ENCODE measurements around the gene MEIS2. TPM values are rescaled to one million over a fixed set of nuclear protein-coding genes. Genes with fewer than 3 reads are reported as not detected.
A peak's percentile ranks its signal among the peaks of the same experiment; 100 is the strongest.

MEIS2 gene
- total RNA-seq, 6 donors from 2014 or later = 13.7 to 53.4 (median 21.4) TPM

DNA sequence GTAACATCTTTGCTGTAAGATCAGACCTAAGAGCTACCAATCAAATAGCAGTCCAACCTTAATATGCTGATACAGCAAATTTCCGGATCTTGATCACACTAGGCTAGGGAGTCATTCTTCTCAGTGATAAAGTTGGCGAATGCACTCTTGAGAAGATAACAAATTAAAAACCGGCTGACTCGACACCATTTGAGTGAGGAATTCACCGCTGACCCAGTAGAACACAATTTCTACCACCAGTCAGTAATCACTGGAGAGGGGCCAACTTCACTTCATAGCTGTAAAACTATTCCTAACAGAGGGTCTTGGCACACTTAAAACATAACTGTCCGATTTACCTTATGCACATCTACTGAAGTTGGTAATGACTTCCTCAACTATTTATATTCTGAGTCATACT, 47.2 kb downstream of the MEIS2 start:
- peaks cover 0 to 2% (median 0%) of the 10 kb centered on the region in 4 donors for H3K36me3 ChIP-seq
- H3K27me3 ChIP-seq = no peaks in the 10 kb centered on the region
- 78 to 85% methylated on average over 6 of the region's 6 CpGs for WGBS, 2 donors
- H3K9me3 ChIP-seq = no peaks in the 10 kb centered on the region
- DNase-seq = no peak
- no peak overlapping the region for H3K4me3 ChIP-seq
- no peak overlapping the region for H3K27ac ChIP-seq
- ATAC-seq (ENCODE audit: low FRiP score in 2 of 2) = no peak
- TF ChIP-seq POLR2AphosphoS5 (IDR thresholded peaks at IDR 0.05) = no peak
- no peak for TF ChIP-seq EP300 (IDR thresholded peaks at IDR 0.05)
- TF ChIP-seq POLR2A (IDR thresholded peaks at IDR 0.05) = no peak
- TF ChIP-seq, protein P1, sequence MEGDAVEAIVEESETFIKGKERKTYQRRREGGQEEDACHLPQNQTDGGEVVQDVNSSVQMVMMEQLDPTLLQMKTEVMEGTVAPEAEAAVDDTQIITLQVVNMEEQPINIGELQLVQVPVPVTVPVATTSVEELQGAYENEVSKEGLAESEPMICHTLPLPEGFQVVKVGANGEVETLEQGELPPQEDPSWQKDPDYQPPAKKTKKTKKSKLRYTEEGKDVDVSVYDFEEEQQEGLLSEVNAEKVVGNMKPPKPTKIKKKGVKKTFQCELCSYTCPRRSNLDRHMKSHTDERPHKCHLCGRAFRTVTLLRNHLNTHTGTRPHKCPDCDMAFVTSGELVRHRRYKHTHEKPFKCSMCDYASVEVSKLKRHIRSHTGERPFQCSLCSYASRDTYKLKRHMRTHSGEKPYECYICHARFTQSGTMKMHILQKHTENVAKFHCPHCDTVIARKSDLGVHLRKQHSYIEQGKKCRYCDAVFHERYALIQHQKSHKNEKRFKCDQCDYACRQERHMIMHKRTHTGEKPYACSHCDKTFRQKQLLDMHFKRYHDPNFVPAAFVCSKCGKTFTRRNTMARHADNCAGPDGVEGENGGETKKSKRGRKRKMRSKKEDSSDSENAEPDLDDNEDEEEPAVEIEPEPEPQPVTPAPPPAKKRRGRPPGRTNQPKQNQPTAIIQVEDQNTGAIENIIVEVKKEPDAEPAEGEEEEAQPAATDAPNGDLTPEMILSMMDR (IDR thresholded peaks at IDR 0.05) = no peak
- peaks cover 0 to 19% (median 7%) of the 10 kb centered on the region in 4 donors for H3K4me1 ChIP-seq

DNA sequence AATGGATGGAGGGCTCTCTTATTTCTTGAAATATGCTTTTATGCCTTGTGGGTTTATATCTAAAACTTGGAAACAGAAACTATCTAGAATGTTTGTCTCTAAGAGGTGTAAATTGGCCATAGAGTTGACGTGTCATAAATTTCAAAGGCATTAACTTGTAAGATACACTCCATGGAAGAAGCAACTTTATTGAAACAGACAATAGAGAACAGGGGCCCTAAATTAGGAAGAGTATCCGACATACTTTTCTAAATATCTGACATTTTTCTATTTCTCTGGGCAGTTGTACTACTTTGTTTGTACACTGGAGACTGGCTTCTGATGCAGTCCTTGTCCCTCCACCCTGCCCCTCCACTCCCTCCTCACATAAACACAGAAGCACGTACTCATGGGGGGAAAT, 50.0 kb downstream of the MEIS2 start:
- 82% methylated on average over 3 of the region's 3 CpGs for WGBS, 2 donors
- DNase-seq (no peak), ATAC-seq (ENCODE audit: low FRiP score in 2 of 2) (no peak)
- TF ChIP-seq POLR2AphosphoS5 (IDR thresholded peaks at IDR 0.05) = no peak
- TF ChIP-seq, protein P1 (IDR thresholded peaks at IDR 0.05) = no peak
- TF ChIP-seq POLR2A (IDR thresholded peaks at IDR 0.05) = no peak
- no peak for TF ChIP-seq EP300 (IDR thresholded peaks at IDR 0.05)
- H3K27ac ChIP-seq = no peak overlapping the region
- peaks cover 0 to 12% (median 7%) of the 10 kb centered on the region in 4 donors for H3K4me1 ChIP-seq
- no peaks in the 10 kb centered on the region for H3K27me3 ChIP-seq
- H3K9me3 ChIP-seq = no peaks in the 10 kb centered on the region
- no peak overlapping the region for H3K4me3 ChIP-seq
- H3K36me3 ChIP-seq = peaks cover 0 to 2% (median 0%) of the 10 kb centered on the region in 4 donors

DNA sequence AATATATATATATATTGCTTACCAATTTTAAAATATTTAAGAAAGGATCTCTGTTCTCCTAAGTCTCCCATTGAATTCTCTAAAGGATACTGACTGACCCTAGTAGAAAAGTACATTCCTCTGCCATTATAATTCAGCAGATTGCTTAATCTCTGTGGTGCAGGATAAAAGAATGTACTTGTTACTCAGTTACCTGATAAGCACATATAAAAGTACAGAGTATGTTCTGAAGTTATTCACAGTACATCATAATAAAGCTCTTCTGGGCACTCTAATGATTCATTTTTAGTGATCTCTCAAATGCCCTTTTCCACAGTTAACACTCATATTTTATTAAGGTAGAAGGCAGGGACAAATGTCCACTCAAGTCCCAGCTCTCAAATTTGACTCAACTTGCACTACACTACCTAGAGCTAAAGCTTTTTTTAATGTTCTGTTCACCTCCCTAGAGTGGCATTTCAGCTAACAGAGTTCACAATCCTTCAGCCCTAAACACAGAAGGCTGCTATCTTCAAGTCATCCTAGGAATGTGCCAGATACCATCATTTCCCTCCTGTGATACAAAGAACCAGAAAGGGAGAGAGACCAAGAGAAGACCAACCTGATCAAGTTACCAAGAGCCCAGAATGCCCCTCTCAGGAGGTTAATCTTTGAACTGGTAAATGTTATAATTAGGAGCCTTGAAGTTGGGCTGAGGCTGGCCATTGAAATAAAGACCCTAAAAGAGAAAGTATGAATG, 53.3 kb downstream of the MEIS2 start:
- TF ChIP-seq POLR2AphosphoS5 (IDR thresholded peaks at IDR 0.05) (no peak), POLR2A (IDR thresholded peaks at IDR 0.05) (no peak), EP300 (IDR thresholded peaks at IDR 0.05) (no peak)
- TF ChIP-seq, protein P1 (IDR thresholded peaks at IDR 0.05) = no peak
- Histone ChIP-seq H3K36me3 (no peaks in the 10 kb centered on the region), H3K9me3 (no peaks in the 10 kb centered on the region), H3K27ac (no peak overlapping the region), H3K4me1 (peaks cover 0 to 12% (median 7%) of the 10 kb centered on the region in 4 donors), H3K4me3 (no peak overlapping the region), H3K27me3 (no peaks in the 10 kb centered on the region)
- peak; percentile 32 to 79 for ATAC-seq (ENCODE audit: low FRiP score in 2 of 2)
- no peak for DNase-seq

DNA sequence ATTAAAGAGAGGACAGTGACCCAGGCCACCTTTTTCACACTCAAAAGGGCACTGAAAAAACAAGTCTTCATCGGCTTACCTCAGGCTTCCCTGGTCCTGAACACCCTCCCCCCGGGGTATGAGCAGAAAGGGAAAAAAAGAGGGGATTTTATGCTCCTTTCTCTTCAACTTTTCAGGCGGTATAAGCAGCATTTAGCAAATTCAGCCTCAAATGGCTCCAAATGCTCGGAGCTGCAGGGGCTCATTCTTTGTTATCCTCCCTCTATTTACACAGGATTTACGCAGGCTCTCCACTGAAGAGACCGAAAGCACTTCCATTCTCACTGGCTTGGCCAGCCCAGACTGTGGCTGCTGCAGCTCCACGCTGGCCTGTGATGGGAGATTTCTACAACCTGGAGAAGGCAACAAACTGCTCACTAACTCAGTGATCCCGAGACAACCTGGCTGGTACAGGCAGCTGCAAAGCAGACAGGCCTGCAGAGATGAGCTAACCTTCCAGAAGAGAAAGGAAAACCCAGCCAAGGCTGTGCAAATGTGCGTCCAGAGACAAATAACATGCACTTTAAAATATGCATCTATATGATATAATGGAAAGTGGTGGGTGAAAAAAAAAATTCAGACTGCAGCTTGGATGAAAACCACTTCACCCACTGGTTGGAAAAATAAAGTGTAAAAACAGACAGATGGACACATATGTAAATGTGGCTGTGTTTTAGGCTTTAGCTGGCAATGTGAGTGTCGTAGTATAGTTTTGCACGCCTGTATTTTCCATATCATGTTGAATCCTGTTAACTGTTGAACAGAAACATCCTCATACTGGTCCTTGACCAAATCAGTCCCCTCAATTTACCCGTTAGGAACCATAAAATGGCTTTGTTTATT, 54.2 kb downstream of the MEIS2 start:
- 63 to 64% methylated on average over 12 of the region's 12 CpGs for WGBS, 2 donors
- ATAC-seq (ENCODE audit: low FRiP score in 2 of 2) = peak; percentile 34 to 76
- Histone ChIP-seq H3K4me1 (peaks cover 0 to 12% (median 7%) of the 10 kb centered on the region in 4 donors), H3K36me3 (no peaks in the 10 kb centered on the region), H3K4me3 (no peak overlapping the region), H3K27me3 (no peaks in the 10 kb centered on the region), H3K27ac (peak overlapping the region in 1 of 4 donors; percentile 2), H3K9me3 (no peaks in the 10 kb centered on the region)
- peak in 1 of 2 donors; percentile 48 for DNase-seq
- TF ChIP-seq EP300 (IDR thresholded peaks at IDR 0.05) (no peak), POLR2A (IDR thresholded peaks at IDR 0.05) (no peak), POLR2AphosphoS5 (IDR thresholded peaks at IDR 0.05) (no peak)
- TF ChIP-seq, protein P1 (IDR thresholded peaks at IDR 0.05) = no peak
